ENCODE results near the gene SLC25A42.

GRCh38 chr19:19106056-19106551 lies 42.3 kb downstream of the SLC25A42 start:
- TF ChIP-seq POLR2A (IDR thresholded peaks at IDR 0.05; ENCODE audit: low read depth, low read length), result no peak
- TF ChIP-seq, protein P1, sequence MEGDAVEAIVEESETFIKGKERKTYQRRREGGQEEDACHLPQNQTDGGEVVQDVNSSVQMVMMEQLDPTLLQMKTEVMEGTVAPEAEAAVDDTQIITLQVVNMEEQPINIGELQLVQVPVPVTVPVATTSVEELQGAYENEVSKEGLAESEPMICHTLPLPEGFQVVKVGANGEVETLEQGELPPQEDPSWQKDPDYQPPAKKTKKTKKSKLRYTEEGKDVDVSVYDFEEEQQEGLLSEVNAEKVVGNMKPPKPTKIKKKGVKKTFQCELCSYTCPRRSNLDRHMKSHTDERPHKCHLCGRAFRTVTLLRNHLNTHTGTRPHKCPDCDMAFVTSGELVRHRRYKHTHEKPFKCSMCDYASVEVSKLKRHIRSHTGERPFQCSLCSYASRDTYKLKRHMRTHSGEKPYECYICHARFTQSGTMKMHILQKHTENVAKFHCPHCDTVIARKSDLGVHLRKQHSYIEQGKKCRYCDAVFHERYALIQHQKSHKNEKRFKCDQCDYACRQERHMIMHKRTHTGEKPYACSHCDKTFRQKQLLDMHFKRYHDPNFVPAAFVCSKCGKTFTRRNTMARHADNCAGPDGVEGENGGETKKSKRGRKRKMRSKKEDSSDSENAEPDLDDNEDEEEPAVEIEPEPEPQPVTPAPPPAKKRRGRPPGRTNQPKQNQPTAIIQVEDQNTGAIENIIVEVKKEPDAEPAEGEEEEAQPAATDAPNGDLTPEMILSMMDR (conservative IDR thresholded peaks at IDR 0.05; ENCODE audit: low read depth, low read length), result no peak
- no peak for TF ChIP-seq MXI1 (IDR thresholded peaks at IDR 0.05; ENCODE audit: borderline replicate concordance, low read depth, low read length)
- no peak for TF ChIP-seq RAD21 (IDR thresholded peaks at IDR 0.05; ENCODE audit: low read length)
- TF ChIP-seq USF2 (IDR thresholded peaks at IDR 0.05; ENCODE audit: low read depth, low read length), result no peak
- no peak for TF ChIP-seq MAFK (IDR thresholded peaks at IDR 0.05; ENCODE audit: low read depth, low read length)
- no peak for TF ChIP-seq CEBPB (IDR thresholded peaks at IDR 0.05; ENCODE audit: low read depth, low read length)
- TF ChIP-seq RCOR1 (IDR thresholded peaks at IDR 0.05; ENCODE audit: insufficient replicate concordance, low read length), result no peak
- TF ChIP-seq RFX5 (IDR thresholded peaks at IDR 0.05; ENCODE audit: low read depth, low read length), result no peak
- TF ChIP-seq BHLHE40 (IDR thresholded peaks at IDR 0.05; ENCODE audit: low read depth, low read length), result no peak
- TF ChIP-seq, protein P2, sequence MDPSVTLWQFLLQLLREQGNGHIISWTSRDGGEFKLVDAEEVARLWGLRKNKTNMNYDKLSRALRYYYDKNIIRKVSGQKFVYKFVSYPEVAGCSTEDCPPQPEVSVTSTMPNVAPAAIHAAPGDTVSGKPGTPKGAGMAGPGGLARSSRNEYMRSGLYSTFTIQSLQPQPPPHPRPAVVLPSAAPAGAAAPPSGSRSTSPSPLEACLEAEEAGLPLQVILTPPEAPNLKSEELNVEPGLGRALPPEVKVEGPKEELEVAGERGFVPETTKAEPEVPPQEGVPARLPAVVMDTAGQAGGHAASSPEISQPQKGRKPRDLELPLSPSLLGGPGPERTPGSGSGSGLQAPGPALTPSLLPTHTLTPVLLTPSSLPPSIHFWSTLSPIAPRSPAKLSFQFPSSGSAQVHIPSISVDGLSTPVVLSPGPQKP (IDR thresholded peaks at IDR 0.05; ENCODE audit: borderline replicate concordance, low read depth, low read length), result no peak
- no peak for TF ChIP-seq FOS (IDR thresholded peaks at IDR 0.05; ENCODE audit: low read depth, low read length)
- no peak for TF ChIP-seq CHD1 (IDR thresholded peaks at IDR 0.05; ENCODE audit: low read depth, low read length)
